OCI-LY3 (cell line): Measurements from ENCODE around the gene RAB36.

ENCODE experiments used
- H2AFZ ChIP-seq: fragments of 200-600, 300-600 bp; shearing (Covaris generic); 2 replicates; pipeline ENCODE4 v1.6.0; 2014; ENCODE audit warnings: antibody characterized with exemption, low read depth, low read length
- H3K27ac ChIP-seq: fragments of 200-600, 300-600 bp; sonication (generic); 2 replicates; pipeline ENCODE4 v1.5.1; 2014; ENCODE audit warnings: mild to moderate bottlenecking, low read length, moderate library complexity, mixed read lengths
- H3K27me3 ChIP-seq: fragments of 200-600, 300-600 bp; sonication (generic); 2 replicates; pipeline ENCODE4 v1.6.1; 2014; ENCODE audit warnings: low read depth, low read length, mixed read lengths
- H3K36me3 ChIP-seq: fragments of 200-600, 300-600 bp; sonication (generic); replicated peaks from 2 replicates; pipeline ENCODE3; 2014; ENCODE audit warnings: low read depth, low read length, mixed read lengths
- H3K4me1 ChIP-seq: fragments of 300-600, 200-600 bp; sonication (generic); 2 replicates; pipeline ENCODE4 v1.6.1; 2014; ENCODE audit warnings: low read length, mixed read lengths
- H3K4me2 ChIP-seq: fragments of 200-600, 300-600 bp; sonication (generic); 2 replicates; pipeline ENCODE4 v1.6.1; 2014; ENCODE audit warnings: low read length, mixed read lengths
- H3K4me3 ChIP-seq: fragments of 300-600, 200-600 bp; sonication (generic); 2 replicates; pipeline ENCODE4 v1.5.1; 2014; ENCODE audit warnings: antibody characterized with exemption, mild to moderate bottlenecking, low read length, moderate library complexity
- H3K79me2 ChIP-seq: fragments of 300-600, 200-600 bp; shearing (Covaris generic); 2 replicates; pipeline ENCODE4 v1.6.1; 2014; ENCODE audit warnings: mild to moderate bottlenecking, low read length, mixed read lengths
- H3K9ac ChIP-seq: fragments of 300-600, 200-600 bp; shearing (Covaris generic); 2 replicates; pipeline ENCODE4 v1.6.0; 2014; ENCODE audit warnings: mild to moderate bottlenecking, low read length, moderate library complexity
- H3K9me3 ChIP-seq: fragments of 200-600, 300-600 bp; shearing (Covaris generic); 2 replicates; pipeline ENCODE4 v1.6.1; 2014; ENCODE audit warnings: low read length, mixed read lengths; ENCODE audit not compliant: insufficient read depth
- H4K20me1 ChIP-seq: fragments of 200-600, 300-600 bp; sonication (generic); 2 replicates; pipeline ENCODE4 v1.6.1; 2016; ENCODE audit warnings: low read length, mixed read lengths; ENCODE audit not compliant: insufficient read depth
- CTCF ChIP-seq: fragments of 200-600, 300-600 bp; sonication (generic); IDR thresholded peaks from 2 replicates; pipeline ENCODE4 v1.5.1; 2014; ENCODE audit warnings: antibody characterized with exemption, low read length, low read depth
- EZH2phosphoT487 ChIP-seq: fragments of 200-600 bp; shearing (Covaris generic); IDR thresholded peaks from 2 replicates; pipeline ENCODE4 v1.6.1; 2018; ENCODE audit warnings: antibody characterized with exemption, mixed run types, low read depth

The RAB36 gene

GRCh38 chr22:23143119-23143518, 2.2 kb upstream of the RAB36 start:
- TF ChIP-seq EZH2phosphoT487 (no peak), CTCF (no peak)
- no peak overlapping the region for H3K4me3 ChIP-seq
- H3K4me2 ChIP-seq = no peak overlapping the region
- 0 out of 2 replicates have a peak, but pooled peaks cover 3% of the 10 kb centered on the region for H3K79me2 ChIP-seq
- no peak overlapping the region for H3K9ac ChIP-seq
- no peak overlapping the region for H2AFZ ChIP-seq
- H4K20me1 ChIP-seq = no peaks in the 10 kb centered on the region
- H3K27ac ChIP-seq = no peak overlapping the region
- peaks cover 6% of the 10 kb centered on the region; the same call in 1 of the 2 replicates for H3K27me3 ChIP-seq
- H3K9me3 ChIP-seq = no peaks in the 10 kb centered on the region
- peaks cover 48% of the 10 kb centered on the region for H3K4me1 ChIP-seq
- no peaks in the 10 kb centered on the region for H3K36me3 ChIP-seq

GRCh38 chr22:23144432-23144831, 845 bp upstream of the RAB36 start:
- Histone ChIP-seq H3K36me3 (no peaks in the 10 kb centered on the region), H3K4me3 (peak overlapping the region; percentile 74), H3K27me3 (peaks cover 6% of the 10 kb centered on the region; the same call in 1 of the 2 replicates), H3K27ac (no peak overlapping the region), H3K4me1 (peaks cover 35% of the 10 kb centered on the region), H3K9ac (peak overlapping the region; percentile 32), H3K79me2 (0 out of 2 replicates have a peak, but pooled peaks cover 3% of the 10 kb centered on the region), H2AFZ (peak overlapping the region; percentile 39; the same call in 1 of the 2 replicates), H3K9me3 (no peaks in the 10 kb centered on the region), H3K4me2 (peak overlapping the region; percentile 75), H4K20me1 (no peaks in the 10 kb centered on the region)
- TF ChIP-seq EZH2phosphoT487 (no peak), CTCF (no peak)

DNA sequence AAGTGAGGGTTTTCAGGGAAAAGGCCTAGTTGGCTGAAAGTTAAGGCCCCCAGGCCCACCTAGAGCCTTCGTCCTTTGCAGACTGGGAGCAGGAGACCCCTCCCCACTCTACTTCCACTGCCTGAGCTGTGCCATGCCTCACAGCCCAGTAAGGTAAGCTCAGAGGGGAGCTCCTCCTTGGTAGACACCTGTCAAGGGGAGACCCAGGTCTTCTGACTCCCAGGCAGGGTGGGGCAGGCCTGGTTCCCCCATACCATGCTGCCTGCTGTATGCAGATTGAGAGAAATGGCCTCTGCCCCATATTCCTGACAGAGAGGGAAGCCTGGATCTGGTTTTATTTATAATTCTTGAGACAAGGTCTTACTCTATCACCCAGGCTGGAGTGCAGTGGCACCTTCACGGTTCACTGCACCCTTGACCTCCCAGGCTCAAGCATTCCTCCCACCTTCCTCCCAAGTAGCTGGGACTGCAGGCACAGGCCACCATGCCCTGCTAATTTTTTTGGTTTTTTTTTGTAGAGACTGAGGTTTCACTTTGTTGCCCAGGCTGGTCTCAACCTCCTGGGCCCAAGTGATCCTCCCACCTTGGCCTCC, 697 bp downstream of the RAB36 start:
- Histone ChIP-seq H3K9ac (peak overlapping the region; percentile 43; the same call in 1 of the 2 replicates), H3K9me3 (no peaks in the 10 kb centered on the region), H3K4me2 (peak overlapping the region; percentile 75), H3K27me3 (peaks cover 6% of the 10 kb centered on the region; the same call in 1 of the 2 replicates), H3K36me3 (no peaks in the 10 kb centered on the region), H3K79me2 (no peaks in the 10 kb centered on the region), H4K20me1 (no peaks in the 10 kb centered on the region), H3K4me1 (peaks cover 20% of the 10 kb centered on the region), H2AFZ (no peak overlapping the region), H3K4me3 (peak overlapping the region; percentile 74), H3K27ac (no peak overlapping the region)
- TF ChIP-seq EZH2phosphoT487 (no peak), CTCF (no peak)

- Histone ChIP-seq H2AFZ (no peak overlapping the region), H3K36me3 (no peaks in the 10 kb centered on the region), H3K27ac (no peak overlapping the region), H3K4me1 (peaks cover 14% of the 10 kb centered on the region), H3K4me2 (no peak overlapping the region), H3K27me3 (peaks cover 6% of the 10 kb centered on the region; the same call in 1 of the 2 replicates), H3K9ac (no peak overlapping the region), H3K4me3 (no peak overlapping the region), H4K20me1 (no peaks in the 10 kb centered on the region), H3K9me3 (no peaks in the 10 kb centered on the region), H3K79me2 (no peaks in the 10 kb centered on the region)
- no peak for TF ChIP-seq CTCF
- TF ChIP-seq EZH2phosphoT487 = no peak
Observed at GRCh38 chr22:23146478-23147205, 1.4 kb downstream of the RAB36 start.
